Neural crest cell (in vitro differentiated cells): Measurements from ENCODE around the gene AQP12B. TPM values are rescaled to one million over a fixed set of nuclear protein-coding genes. Genes with fewer than 3 reads are reported as not detected.

Source experiments
- DNase-seq: peaks from one replicate; pipeline ENCODE4 v3.0.0; 2021; ENCODE audit warnings: low read depth, mixed read lengths, low spot score
- H3K27ac Mint-ChIP-seq: one replicate; pipeline ENCODE4 v1.8.0; 2021; ENCODE audit warnings: mild to moderate bottlenecking, mixed read lengths; ENCODE audit not compliant: unreplicated experiment
- H3K27me3 Mint-ChIP-seq: 2 replicates; pipeline ENCODE4 v1.8.0; 2021; ENCODE audit warnings: low read depth, mild to moderate bottlenecking, mixed read lengths
- H3K36me3 Mint-ChIP-seq: 2 replicates; pipeline ENCODE4 v1.8.0; 2021; ENCODE audit warnings: low read depth, mild to moderate bottlenecking, mixed read lengths
- H3K4me1 Mint-ChIP-seq: 2 replicates; pipeline ENCODE4 v1.8.0; 2021; ENCODE audit warnings: mixed read lengths
- H3K4me3 Mint-ChIP-seq: one replicate; pipeline ENCODE4 v1.8.0; 2021; ENCODE audit warnings: mild to moderate bottlenecking, mixed read lengths
- H3K9me3 Mint-ChIP-seq: 2 replicates; pipeline ENCODE4 v1.8.0; 2021; ENCODE audit warnings: mixed read lengths
- total RNA-seq: library from RNA; stranded (reverse); gene quantifications from 2 replicates; pipeline ENCODE4 v1.2.1, GENCODE V29; 2021
- TF ChIP-seq, protein P1 (sequence below): fragments of 200-600 bp; sonication (generic); conservative IDR thresholded peaks from 2 replicates; pipeline ENCODE4 v1.5.0; 2021; ENCODE audit warnings: antibody characterized with exemption, mild to moderate bottlenecking

The AQP12B gene
- total RNA-seq, 1 donor from 2014 or later = not detected

DNA sequence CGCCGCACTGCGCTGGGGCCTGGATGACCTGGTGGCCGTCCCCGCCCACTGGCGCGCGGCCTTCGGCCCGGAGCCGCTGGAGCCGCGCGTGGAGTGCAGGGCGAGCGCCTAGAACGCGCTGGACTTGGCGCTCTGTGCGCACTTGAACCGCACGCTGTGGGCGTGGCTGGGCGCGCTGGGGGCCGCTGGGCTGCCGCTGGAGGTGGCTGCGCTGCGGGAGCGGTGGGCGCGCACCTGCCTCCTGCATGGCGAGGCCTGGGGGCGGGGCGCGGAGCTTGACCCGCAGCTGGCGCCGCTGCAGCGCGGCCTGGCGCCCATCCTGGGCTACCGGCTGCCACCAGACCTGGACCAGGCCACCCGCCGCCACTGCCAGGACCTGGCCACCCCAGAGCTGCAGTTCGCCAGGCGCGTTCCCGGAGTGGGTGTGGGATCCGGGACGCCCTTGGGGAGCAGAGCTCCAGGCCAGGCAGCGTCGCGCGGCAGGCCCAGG, 9.9 kb downstream of the AQP12B start:
- Mint-ChIP-seq H3K27me3 (peaks cover 33% of the 10 kb centered on the region), H3K36me3 (no peaks in the 10 kb centered on the region), H3K4me3 (no peak overlapping the region), H3K27ac (no peak overlapping the region), H3K9me3 (no peaks in the 10 kb centered on the region), H3K4me1 (no peaks in the 10 kb centered on the region)
- DNase-seq = no peak
- TF ChIP-seq, protein P1, sequence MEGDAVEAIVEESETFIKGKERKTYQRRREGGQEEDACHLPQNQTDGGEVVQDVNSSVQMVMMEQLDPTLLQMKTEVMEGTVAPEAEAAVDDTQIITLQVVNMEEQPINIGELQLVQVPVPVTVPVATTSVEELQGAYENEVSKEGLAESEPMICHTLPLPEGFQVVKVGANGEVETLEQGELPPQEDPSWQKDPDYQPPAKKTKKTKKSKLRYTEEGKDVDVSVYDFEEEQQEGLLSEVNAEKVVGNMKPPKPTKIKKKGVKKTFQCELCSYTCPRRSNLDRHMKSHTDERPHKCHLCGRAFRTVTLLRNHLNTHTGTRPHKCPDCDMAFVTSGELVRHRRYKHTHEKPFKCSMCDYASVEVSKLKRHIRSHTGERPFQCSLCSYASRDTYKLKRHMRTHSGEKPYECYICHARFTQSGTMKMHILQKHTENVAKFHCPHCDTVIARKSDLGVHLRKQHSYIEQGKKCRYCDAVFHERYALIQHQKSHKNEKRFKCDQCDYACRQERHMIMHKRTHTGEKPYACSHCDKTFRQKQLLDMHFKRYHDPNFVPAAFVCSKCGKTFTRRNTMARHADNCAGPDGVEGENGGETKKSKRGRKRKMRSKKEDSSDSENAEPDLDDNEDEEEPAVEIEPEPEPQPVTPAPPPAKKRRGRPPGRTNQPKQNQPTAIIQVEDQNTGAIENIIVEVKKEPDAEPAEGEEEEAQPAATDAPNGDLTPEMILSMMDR = no peak

DNA sequence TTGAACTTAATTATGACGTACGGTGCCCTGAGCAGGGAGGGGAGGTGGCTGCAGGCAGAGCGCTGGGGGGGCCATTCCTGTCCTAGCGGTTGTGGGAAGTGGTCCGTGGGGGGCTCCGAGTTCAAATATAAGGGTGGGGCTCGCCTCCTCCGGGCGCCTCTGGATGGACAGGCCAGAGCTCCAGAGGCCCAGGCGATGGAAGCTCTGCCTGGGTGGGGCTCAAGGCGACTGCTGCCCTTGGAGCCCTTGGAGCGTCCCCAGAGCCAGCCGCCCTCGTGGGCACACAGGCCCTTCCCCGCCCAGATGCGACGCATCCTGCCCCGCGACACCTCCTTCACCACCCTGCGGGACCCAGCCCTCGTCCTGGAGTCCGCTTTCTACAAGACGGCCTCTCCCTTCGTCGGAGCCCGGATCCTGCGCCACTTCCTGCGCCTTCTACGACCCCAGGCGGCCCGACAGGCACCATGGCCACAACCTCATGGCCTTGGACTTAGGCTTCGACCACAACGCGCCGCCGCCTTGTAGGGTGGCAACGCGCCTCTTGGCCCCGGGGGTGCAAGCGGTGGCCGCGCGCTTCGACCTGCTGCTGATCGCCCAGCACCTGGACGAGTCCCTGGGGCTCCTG, 10.5 kb downstream of the AQP12B start:
- Mint-ChIP-seq H3K27ac (no peak overlapping the region), H3K36me3 (no peaks in the 10 kb centered on the region), H3K9me3 (no peaks in the 10 kb centered on the region), H3K4me1 (no peaks in the 10 kb centered on the region), H3K4me3 (no peak overlapping the region), H3K27me3 (peaks cover 38% of the 10 kb centered on the region)
- TF ChIP-seq, protein P1 = no peak
- DNase-seq = no peak

DNA sequence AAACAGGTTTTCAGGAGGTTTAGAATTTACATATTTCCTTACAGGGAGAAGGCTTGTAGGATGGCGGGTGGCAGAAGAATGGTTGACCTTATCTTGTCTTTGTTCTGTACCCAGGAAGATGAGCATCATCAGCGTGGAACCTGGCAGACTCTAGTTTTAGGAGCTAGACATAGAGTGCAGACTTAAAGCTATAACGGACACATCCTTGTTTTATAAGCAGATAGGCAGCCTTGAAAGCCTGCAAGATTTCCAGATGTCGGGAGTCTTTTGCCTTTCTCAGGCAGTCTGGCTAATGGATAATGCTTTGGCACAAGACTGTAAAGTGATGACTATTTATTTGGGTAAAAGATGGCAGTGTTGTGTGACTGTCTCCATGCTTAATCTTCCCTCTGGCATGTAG, 11.7 kb downstream of the AQP12B start:
- Mint-ChIP-seq H3K4me3 (no peak overlapping the region), H3K27ac (no peak overlapping the region), H3K27me3 (peaks cover 51% of the 10 kb centered on the region), H3K9me3 (peaks cover 4% of the 10 kb centered on the region), H3K4me1 (no peaks in the 10 kb centered on the region), H3K36me3 (no peaks in the 10 kb centered on the region)
- TF ChIP-seq, protein P1 = no peak
- DNase-seq = no peak

DNA sequence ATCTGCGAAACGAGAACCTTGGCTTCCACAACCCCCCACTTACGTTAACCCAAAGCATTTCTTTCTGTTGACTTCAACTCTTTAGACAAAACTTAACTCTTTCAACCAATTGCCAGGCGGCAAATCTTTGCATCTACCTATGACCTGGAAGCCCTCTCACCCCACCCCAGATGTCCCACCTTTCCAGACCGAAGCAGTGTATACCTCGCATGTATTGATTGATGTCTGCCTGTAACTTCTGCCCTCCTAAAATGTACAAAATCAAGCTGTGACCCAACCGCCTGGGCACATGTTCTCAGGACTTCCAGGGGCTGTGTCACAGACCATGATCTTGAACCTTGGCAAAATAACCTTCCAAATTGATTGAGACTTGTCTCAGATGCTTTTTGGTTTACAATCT, 12.3 kb downstream of the AQP12B start:
- Mint-ChIP-seq H3K4me1 (no peaks in the 10 kb centered on the region), H3K27ac (no peak overlapping the region), H3K36me3 (no peaks in the 10 kb centered on the region), H3K9me3 (peaks cover 4% of the 10 kb centered on the region), H3K4me3 (no peak overlapping the region), H3K27me3 (peaks cover 54% of the 10 kb centered on the region)
- no peak for DNase-seq
- TF ChIP-seq, protein P1 = no peak

DNA sequence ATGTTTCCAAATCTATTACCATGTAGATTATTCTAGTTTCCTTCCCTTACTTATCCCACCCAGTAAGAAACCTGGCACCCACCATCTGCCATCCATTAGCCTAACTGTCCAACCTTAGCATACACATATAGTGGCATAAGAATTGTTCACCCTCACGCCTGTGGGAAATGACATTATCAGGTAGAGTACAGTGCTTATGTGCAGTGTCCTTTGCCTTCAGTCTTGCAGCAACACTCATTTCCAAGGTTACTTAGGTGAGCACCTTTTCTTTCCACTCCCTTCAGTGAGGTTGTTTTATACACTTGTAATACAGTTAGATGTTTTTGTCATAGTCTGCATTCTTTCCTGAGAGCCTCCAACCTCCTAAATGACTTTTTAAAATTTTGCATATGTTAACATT, 18.1 kb downstream of the AQP12B start:
- TF ChIP-seq, protein P1 = no peak
- Mint-ChIP-seq H3K4me3 (no peak overlapping the region), H3K27ac (no peak overlapping the region)

More for the DNA sequence above, 18.1 kb downstream of the AQP12B start:
- Mint-ChIP-seq H3K9me3 (peaks cover 11% of the 10 kb centered on the region), H3K4me1 (no peaks in the 10 kb centered on the region), H3K27me3 (peaks cover 83% of the 10 kb centered on the region), H3K36me3 (no peaks in the 10 kb centered on the region)
- DNase-seq = no peak
